Fibroblast of pulmonary artery (primary cell): ENCODE data around the gene SH3D21.

Source experiments
- DNase-seq: peaks from one replicate; pipeline ENCODE4 v3.0.0-alpha.2; 2010; ENCODE audit warnings: low read depth
- H3K4me3 ChIP-seq: replicated peaks from 2 replicates; pipeline ENCODE4 v1.5.1; 2011; ENCODE audit warnings: low read depth, mild to moderate bottlenecking, control low read depth, low read length, moderate library complexity
- CTCF ChIP-seq: IDR thresholded peaks from 2 replicates; pipeline ENCODE4 v1.5.1; 2011; ENCODE audit warnings: mild to moderate bottlenecking, control low read depth, low read length, inconsistent platforms; ENCODE audit errors: missing control alignments

SH3D21 gene

GRCh38 chr1:36273024-36273423 is 33.1 kb upstream of the SH3D21 start:
- TF ChIP-seq CTCF: no peak
- no peak overlapping the region for H3K4me3 ChIP-seq

DNA sequence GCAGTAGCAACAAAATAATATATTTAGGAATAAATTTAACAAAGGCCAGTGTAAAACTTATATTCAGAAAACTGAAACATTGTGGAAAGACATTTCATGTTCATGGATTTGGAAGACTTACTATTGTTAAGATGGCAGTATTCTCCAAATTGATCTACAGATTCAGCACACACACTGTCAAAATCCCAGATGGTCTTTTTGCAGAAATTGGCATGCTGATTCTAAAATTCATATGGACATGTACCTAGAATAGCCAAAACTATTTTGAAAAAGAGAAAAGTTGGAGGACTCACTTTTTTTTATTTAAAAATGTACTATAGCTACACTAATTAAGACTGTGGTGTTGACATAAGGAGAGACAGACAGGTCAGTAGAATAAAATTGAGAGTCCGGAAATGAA is 32.0 kb upstream of the SH3D21 start:
- no peak for TF ChIP-seq CTCF
- no peak for DNase-seq
- H3K4me3 ChIP-seq: no peak overlapping the region

More at GRCh38 chr1:36273024-36273423, 33.1 kb upstream of the SH3D21 start:
- DNase-seq: peak; percentile 20

- H3K4me3 ChIP-seq: no peak overlapping the region
- TF ChIP-seq CTCF: no peak
- DNase-seq: no peak
Observed at GRCh38 chr1:36276688-36277087, 29.5 kb upstream of the SH3D21 start.

DNA sequence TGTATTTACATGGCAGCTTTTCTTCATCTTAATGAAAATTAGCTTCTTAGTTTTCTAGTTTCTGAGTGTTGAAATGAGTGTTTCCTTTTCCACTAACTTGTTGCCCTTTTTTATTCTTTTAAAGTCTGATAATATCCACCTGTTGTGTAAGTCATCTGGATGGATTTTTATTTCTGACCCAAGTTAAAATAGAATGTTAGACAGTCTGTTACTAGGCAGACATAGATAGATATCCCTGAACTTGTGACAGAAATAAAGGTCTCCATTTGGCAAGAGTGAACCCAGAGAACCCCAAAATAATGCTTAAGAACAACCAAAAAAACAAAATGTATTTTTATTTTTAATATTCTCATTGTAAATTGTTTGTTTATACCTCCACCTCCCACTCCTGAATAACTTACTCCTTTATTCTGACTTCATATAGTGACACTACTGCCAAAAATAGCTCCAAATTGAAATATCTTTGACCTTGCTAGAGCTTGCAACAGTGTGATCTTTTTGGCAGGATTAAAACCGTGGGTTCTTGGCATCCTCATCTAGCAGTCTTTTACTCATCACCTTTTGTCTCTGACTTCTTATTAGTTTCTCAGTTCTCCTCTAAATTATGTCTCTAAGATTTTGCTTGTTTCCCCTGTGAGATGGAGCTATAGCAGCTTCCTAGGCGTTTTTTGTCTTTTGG is 26.9 kb upstream of the SH3D21 start:
- no peak for TF ChIP-seq CTCF
- DNase-seq: peak; percentile 59
- H3K4me3 ChIP-seq: no peak overlapping the region

DNA sequence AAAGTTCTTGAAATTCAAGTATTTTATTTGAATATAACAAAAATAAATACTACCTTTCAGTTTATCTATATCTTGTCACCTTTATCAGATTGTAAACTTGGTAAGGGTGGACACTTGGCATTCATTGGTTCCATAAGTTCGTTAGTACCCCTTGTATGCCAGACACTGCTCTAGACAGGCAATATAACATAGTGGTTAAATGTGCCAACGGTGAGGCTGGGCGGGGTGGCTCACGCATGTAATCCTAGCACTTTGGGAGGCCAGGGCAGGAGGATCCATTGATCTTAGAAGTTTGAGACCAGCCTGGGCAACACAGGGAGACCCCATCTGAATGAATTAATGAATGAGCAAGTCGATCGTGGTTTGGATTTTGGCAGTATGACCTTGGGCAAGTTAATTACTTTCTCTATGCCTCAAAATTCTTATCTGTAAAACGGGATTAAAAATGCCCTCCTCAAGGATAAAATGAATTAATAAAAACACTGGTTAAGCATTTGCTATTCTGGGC is 26.3 kb upstream of the SH3D21 start:
- no peak for TF ChIP-seq CTCF
- H3K4me3 ChIP-seq: no peak overlapping the region
- DNase-seq: no peak

GRCh38 chr1:36284061-36284460 is 22.1 kb upstream of the SH3D21 start:
- no peak for TF ChIP-seq CTCF
- no peak overlapping the region for H3K4me3 ChIP-seq
- DNase-seq: no peak

GRCh38 chr1:36284517-36284916 is 21.7 kb upstream of the SH3D21 start:
- H3K4me3 ChIP-seq: no peak overlapping the region
- no peak for TF ChIP-seq CTCF
- no peak for DNase-seq
